Measurements from ENCODE around the gene C1orf141. TPM values are rescaled to one million over a fixed set of nuclear protein-coding genes. Genes with fewer than 3 reads are reported as not detected.

C1orf141 gene
- total RNA-seq, 3 donors from 2014 or later: not detected

DNA sequence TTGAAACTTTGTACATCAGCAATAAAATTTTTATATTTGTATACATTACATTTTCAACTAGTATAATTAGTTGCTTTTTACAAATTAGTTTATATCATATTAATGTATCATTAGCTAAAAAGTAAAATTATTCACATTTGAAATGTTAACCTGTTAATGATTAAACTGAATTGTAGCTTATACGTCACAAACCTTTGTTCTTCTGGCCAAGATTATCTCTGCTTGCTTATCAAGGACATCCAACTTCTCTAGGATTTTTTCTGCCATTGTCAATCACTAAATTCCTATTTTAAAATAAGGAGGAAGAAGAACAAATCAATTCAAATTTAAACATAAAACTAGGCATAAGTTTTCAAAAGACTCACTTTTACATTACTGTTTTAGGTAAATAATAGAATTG, 7.8 kb downstream of the C1orf141 start:
- Histone ChIP-seq H3K4me3 (no peak overlapping the region), H3K9me3 (no peaks in the 10 kb centered on the region), H3K27me3 (no peaks in the 10 kb centered on the region), H3K27ac (no peak overlapping the region), H3K4me1 (no peaks in the 10 kb centered on the region), H3K36me3 (no peaks in the 10 kb centered on the region)
- TF ChIP-seq POLR2A (IDR thresholded peaks at IDR 0.05) (no peak), POLR2AphosphoS5 (IDR thresholded peaks at IDR 0.05) (no peak)
- TF ChIP-seq, protein P1, sequence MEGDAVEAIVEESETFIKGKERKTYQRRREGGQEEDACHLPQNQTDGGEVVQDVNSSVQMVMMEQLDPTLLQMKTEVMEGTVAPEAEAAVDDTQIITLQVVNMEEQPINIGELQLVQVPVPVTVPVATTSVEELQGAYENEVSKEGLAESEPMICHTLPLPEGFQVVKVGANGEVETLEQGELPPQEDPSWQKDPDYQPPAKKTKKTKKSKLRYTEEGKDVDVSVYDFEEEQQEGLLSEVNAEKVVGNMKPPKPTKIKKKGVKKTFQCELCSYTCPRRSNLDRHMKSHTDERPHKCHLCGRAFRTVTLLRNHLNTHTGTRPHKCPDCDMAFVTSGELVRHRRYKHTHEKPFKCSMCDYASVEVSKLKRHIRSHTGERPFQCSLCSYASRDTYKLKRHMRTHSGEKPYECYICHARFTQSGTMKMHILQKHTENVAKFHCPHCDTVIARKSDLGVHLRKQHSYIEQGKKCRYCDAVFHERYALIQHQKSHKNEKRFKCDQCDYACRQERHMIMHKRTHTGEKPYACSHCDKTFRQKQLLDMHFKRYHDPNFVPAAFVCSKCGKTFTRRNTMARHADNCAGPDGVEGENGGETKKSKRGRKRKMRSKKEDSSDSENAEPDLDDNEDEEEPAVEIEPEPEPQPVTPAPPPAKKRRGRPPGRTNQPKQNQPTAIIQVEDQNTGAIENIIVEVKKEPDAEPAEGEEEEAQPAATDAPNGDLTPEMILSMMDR (IDR thresholded peaks at IDR 0.05): no peak
- DNase-seq (ENCODE audit: low spot score in 2 of 2): no peak
- intact Hi-C loops (cut with DNase I; ENCODE audit: low total_unique reads): no loop called here

DNA sequence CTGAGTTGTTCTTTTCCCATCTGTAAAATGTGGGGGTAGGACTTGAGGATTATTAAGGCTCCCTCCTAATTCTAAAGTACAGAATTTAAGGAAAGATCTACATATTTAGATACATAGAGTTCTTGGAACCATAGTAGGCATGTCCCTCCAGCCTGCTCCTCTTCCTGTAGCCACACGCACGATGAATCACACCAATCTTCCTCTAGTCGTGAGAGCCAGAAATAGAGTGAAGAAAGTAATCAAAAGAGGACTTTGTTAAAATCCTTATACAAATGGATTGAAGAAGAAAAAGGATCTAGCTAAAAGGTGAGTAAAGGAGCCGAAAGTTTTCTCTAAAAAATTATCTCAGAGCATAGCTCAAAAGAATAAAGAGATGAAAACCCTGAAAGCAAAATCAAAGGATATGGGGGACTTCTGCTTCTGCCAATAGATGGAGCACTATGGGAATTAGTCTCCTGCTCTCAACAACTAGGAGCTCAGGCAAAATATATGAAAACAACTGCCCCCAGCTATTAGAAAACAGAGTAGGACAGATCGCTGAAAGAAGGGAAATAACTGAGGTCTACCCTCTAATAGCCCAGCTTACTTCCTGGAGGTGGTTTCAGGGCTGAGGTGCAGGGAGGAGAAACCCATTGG, 8.5 kb downstream of the C1orf141 start:
- no peak for DNase-seq (ENCODE audit: low spot score in 2 of 2)
- H3K27ac ChIP-seq: no peak overlapping the region
- H3K4me1 ChIP-seq: no peaks in the 10 kb centered on the region
- intact Hi-C loops (cut with DNase I; ENCODE audit: low total_unique reads): no loop called here
- H3K27me3 ChIP-seq: no peaks in the 10 kb centered on the region
- H3K36me3 ChIP-seq: no peaks in the 10 kb centered on the region
- H3K9me3 ChIP-seq: peaks cover 0 to under 1% of the 10 kb centered on the region in 2 donors
- no peak overlapping the region for H3K4me3 ChIP-seq
- TF ChIP-seq POLR2AphosphoS5 (IDR thresholded peaks at IDR 0.05): no peak
- TF ChIP-seq, protein P1 (IDR thresholded peaks at IDR 0.05): no peak
- no peak for TF ChIP-seq POLR2A (IDR thresholded peaks at IDR 0.05)

DNA sequence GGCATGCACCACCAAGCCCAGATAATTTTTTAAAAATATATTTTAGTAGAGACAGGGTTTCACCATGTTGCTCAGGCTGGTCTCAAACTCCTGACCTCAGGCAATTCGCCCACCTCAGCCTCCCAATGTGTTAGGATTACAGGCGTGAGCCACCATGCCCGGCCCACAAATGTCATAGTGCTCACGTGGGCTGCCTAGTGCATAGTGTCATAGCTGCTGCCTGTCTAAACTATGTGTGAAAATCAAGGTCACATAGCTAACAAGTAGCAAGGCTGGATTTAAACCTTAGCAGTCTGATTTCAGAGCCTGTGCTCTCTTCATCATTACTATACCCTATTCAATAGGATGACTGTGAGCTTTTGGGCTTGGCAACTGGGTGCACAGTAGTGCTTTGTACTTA, 10.3 kb downstream of the C1orf141 start:
- TF ChIP-seq POLR2A (IDR thresholded peaks at IDR 0.05) (no peak), POLR2AphosphoS5 (IDR thresholded peaks at IDR 0.05) (no peak)
- TF ChIP-seq, protein P1 (IDR thresholded peaks at IDR 0.05): no peak
- Histone ChIP-seq H3K9me3 (peaks cover 0 to 10% of the 10 kb centered on the region in 2 donors), H3K27ac (no peak overlapping the region), H3K4me1 (no peaks in the 10 kb centered on the region), H3K4me3 (no peak overlapping the region), H3K36me3 (no peaks in the 10 kb centered on the region), H3K27me3 (no peaks in the 10 kb centered on the region)
- no peak for DNase-seq (ENCODE audit: low spot score in 2 of 2)
- intact Hi-C loops (cut with DNase I; ENCODE audit: low total_unique reads): no loop called here

DNA sequence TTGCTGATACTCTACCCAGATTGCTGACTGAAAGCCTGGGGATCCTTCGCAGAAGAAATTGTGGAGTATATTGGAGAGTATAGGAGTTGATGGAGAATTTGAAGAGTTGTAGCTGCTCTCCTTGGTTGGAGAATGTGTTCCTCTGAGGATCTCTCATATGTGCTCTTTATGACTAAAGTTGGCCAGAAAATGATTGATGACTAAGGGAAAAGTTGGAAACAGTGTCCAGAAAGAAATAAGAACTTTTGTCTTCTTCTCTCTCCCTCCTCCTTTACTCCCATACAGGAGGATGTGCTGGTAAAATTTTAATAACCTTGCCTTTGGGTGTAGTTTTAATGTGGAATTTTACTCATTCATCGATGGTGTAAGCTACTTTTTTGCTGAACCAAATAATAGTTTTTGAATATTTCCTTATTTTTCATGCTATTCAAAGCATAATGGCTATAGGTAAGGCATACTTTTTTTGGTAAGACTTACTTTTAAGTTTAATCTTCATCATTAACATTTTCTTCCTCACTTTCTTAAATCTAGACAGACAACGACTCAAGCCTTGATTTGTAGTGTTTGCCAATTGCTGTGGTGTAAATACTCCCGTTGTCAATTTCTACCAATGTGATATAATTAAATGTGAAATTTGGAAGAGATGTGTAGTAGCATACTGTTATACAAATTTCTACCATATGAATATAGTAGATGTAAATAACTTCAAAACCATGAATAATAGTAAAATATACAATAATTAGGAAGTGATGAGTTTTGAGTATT, 13.7 kb downstream of the C1orf141 start:
- TF ChIP-seq POLR2A (IDR thresholded peaks at IDR 0.05): no peak
- no peak for TF ChIP-seq POLR2AphosphoS5 (IDR thresholded peaks at IDR 0.05)
- TF ChIP-seq, protein P1 (IDR thresholded peaks at IDR 0.05): no peak
- Histone ChIP-seq H3K4me3 (no peak overlapping the region), H3K27me3 (no peaks in the 10 kb centered on the region), H3K4me1 (no peaks in the 10 kb centered on the region), H3K9me3 (peaks cover 0 to 10% of the 10 kb centered on the region in 2 donors), H3K36me3 (no peaks in the 10 kb centered on the region), H3K27ac (no peak overlapping the region)
- intact Hi-C loops (cut with DNase I; ENCODE audit: low total_unique reads): no loop called here
- no peak for DNase-seq (ENCODE audit: low spot score in 2 of 2)

- Histone ChIP-seq H3K9me3 (peaks cover 5 to 21% of the 10 kb centered on the region in 2 donors), H3K27me3 (no peaks in the 10 kb centered on the region), H3K36me3 (no peaks in the 10 kb centered on the region), H3K4me3 (no peak overlapping the region), H3K4me1 (no peaks in the 10 kb centered on the region), H3K27ac (no peak overlapping the region)
- no peak for DNase-seq (ENCODE audit: low spot score in 2 of 2)
- no peak for TF ChIP-seq POLR2A (IDR thresholded peaks at IDR 0.05)
- TF ChIP-seq, protein P1 (IDR thresholded peaks at IDR 0.05): no peak
- intact Hi-C loops (cut with DNase I; ENCODE audit: low total_unique reads): no loop called here
These were observed 16.1 kb downstream of the C1orf141 start for GRCh38 chr1:67118646-67119045.
